GM12801 (cell line): ENCODE measurements around the gene SMARCC2.

Experiments
- TF ChIP-seq, protein P1 (sequence below): IDR thresholded peaks from one replicate; pipeline ENCODE4 v1.5.1; 2011; ENCODE audit warnings: control low read depth; ENCODE audit not compliant: insufficient read length; ENCODE audit errors: extremely low read depth

The SMARCC2 gene

DNA sequence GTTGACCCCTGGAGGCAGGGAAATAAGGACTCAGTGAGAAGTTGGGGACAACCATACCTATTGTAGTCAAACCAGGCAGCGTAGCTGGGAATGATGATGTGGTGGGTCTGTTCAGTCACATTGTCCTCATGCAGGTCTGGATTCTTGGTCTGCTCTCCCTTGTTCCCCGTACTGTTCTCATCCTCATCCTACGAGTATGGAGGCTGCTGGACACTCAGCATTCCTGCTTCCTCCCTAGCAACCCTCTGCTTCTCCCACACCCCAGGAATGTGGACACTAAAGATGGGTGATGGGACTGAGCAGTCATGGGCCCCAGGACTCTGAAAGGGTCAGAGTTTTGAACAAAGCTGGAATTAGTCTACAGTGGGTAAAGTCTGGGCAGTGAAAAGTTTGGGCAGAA, 10.9 kb downstream of the SMARCC2 start:
- TF ChIP-seq, protein P1, sequence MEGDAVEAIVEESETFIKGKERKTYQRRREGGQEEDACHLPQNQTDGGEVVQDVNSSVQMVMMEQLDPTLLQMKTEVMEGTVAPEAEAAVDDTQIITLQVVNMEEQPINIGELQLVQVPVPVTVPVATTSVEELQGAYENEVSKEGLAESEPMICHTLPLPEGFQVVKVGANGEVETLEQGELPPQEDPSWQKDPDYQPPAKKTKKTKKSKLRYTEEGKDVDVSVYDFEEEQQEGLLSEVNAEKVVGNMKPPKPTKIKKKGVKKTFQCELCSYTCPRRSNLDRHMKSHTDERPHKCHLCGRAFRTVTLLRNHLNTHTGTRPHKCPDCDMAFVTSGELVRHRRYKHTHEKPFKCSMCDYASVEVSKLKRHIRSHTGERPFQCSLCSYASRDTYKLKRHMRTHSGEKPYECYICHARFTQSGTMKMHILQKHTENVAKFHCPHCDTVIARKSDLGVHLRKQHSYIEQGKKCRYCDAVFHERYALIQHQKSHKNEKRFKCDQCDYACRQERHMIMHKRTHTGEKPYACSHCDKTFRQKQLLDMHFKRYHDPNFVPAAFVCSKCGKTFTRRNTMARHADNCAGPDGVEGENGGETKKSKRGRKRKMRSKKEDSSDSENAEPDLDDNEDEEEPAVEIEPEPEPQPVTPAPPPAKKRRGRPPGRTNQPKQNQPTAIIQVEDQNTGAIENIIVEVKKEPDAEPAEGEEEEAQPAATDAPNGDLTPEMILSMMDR: no peak

DNA sequence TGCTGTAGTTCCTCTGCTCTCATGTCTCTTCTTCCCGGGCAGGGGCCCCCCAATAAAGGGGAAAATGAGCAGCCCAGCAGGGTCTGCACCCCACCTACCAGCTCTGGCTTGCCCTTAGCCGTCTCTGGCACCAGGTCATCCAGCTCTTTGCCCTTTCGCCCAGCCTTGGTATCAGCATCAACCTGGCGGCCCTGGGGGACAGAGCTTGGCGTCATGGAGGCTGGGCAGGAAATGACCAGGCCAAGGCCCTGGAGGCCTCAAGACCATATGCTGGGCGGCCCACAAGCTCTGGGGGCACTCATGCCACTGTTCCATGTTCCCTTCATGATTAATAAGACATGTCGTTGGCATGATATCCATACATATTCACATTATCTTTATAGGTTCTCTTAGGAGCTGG, 16.4 kb downstream of the SMARCC2 start:
- TF ChIP-seq, protein P1: no peak

DNA sequence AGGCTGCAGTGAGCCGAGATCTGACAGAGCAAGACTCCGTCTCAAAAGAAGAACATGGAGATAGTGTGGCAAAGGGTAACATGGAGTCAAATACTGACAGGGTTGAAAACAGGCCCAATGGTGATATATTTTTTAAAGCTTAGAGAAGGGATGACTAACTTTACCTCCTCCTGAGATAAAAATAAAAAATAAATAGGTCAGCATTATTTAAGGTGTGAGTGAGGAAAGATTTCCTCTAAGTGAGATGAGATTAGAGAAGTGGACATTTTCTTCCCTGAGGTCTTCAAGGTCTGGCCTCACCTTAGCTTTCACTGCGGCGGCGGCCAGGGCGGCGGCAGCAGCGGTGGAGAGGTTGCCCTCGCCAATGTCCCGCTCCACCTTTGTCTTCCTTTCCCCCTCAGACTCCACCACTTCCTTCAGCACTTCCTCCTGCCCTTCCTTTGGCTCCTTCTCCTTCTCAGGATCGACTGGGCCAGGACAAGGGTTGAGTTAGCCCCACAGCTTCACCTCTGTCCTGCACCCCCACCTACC, 20.0 kb downstream of the SMARCC2 start:
- TF ChIP-seq, protein P1: no peak

DNA sequence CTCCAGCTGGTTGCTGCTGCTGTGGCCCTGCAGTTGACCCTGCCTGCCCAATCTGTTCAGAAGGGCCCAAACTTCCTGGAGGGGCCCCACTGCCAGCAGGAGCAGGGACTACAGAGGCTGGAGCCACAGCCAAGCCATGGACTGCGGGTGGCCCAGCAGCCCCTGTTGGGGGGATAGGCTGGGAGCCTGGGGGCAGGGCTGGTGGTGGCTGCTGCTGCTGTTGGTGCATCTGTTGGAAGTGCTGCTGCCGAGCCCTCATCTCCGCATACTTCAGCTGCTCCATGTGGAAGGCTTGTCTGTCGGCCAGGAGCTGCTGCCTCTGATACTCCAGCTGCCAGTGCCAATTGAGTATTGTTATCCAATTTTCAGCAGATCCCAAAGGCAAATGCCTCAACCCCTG, 23.9 kb downstream of the SMARCC2 start:
- TF ChIP-seq, protein P1: no peak

DNA sequence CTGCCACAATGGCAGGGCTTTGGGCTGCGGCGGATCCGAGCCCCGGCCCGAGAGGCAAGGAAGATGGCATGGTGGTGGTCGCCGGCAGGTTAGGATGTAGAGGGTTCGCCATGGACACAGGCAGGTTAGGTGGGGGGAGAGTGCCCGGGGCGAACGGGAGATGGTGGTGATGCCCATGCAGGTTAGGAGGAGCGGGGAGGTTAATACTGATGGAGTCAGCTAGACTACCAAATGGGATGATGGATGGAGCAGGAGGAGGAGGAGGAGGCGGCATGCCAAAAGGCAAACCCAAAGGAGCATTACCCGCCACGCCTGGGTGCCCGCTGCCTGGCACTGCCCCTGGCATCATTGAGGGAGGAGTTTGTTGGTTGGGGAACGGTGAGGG, 24.9 kb downstream of the SMARCC2 start:
- TF ChIP-seq, protein P1: no peak

DNA sequence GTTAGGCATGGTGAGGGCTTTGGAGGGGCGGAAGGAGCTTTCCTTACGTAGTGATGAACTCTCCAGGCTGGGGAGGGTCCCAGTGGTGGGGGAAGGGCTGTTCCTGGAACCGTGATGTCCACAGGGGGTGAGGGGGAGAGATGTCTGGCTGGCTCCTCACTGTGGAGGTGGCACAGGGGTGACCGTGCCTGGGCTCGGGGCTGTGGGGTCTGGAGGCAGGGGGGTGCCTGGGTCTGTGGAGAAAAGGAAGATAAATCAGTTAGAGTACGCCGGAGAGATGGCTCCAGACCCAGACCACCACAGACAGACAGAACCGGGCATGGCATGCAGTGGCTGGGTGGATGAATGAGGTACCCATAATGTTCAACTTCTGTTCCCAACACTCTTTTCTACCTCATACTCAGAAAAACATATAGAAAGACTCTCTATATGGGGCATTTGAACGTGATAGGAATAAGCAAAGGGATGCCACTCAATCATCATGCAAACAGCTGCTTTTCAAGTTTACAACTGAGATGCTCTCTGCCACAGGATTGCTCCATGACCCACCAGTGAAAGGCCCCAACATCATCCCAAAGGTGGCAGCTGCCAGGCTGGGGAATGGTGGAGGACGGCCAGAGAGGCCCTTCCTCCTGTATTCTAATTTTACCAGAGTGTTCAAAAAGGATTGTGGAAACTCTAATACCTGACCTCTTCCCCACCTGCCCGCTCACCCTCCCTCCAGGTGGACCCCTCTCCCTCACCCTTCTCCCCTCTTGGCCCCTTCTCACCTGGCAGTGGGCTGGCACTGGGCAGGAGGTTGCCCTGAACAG, 25.5 kb downstream of the SMARCC2 start:
- TF ChIP-seq, protein P1: no peak

DNA sequence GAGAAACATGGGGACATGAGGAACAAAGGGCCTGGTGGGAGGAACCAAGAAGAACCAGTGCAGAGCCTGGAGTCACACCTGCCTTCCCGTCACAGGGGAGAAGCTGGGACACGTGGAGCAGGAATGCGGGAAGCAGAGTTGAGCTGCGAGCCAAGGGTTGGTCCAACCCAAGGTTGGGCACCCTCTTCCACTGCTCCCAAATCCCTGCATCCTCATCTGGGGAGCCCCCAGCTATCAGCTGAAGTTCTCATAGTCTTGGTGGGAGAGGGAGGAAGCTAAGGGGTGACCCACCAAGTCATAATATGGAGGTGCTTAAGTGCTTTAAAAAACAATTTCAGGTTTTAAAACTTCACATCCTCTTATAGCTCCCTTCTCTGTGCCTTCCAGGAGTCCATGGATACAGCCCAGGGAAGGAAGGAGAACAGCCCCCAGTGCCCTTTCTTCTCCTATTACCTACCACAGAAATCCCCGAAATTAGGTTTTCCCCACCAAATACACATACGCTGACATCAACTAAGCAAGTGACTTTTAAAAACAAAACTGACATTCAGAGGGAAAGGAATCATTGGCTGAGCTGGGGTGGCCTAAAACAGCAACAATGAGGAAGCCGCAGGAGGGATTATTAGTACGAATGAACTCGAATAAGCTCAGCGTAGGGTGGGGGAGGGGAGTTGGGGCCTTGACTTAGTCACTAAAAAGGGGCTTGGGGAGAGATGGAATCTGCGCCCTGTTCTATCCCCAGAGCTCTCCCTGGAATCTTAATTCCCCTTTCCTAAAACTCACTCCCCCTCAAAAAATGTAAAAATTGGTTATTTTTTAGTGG, 26.6 kb downstream of the SMARCC2 start:
- TF ChIP-seq, protein P1: no peak
